Stromal cell of bone marrow (primary cell): ENCODE measurements around the gene KLRC1.
"Not testable (repeated sequence)": the region's sequence is repeated elsewhere in the genome, so short reads cannot be mapped to it uniquely, and the experiment has no call there.

Experiments
- DNase-seq: peaks from one replicate; pipeline ENCODE4 v3.0.0-alpha.2; 2012; ENCODE audit warnings: low read depth

The KLRC1 gene

DNA sequence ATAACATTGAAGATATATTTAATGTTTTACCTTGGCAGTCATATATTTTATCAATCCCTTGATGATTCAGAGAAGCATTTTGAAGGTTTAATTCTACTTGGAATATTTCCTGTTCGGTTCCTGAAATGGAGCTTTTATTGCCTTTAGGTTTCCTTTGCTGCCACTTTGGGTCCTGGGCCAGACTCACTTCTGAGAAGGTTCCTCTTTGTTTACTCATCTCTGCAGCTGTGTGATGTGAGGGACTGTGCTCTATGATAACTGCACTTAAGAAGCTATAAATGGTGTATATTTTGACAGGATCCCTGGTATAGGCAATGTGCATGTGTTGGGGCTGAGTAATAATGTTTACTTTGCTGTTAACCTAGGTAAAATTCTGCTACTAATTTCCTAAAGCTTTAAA is 32.8 kb downstream of the KLRC1 start, which contains the start of gene KLRC3:
Gene KLRC3 (minus strand): TSS at position 262 of the 400 bp plus-strand sequence. CDS start 45 bp downstream, at position 217.
- not testable (repeated sequence) for DNase-seq

DNA sequence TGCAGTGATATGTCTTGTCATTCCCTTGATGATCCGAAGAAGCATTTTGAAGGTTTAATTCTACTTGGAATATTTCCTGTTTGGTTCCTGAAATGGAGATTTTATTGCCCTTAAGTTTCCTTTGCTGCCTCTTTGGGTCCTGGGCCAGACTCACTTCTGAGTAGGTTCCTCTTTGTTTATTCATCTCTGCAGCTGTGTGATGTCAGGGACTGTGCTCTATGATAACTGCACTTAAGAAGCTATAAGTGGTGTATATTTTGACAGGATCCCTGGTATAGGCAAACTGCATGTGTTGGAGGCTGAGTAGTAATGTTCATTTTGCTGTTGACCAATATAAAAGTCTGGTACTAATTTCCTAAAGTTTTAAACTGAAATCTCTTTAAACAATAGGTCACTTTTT is 43.8 kb downstream of the KLRC1 start, which contains the start of gene KLRC4:
Gene KLRC4 (minus strand): TSS at position 366 of the 400 bp plus-strand sequence. CDS start 182 bp downstream, at position 184.
- no peak for DNase-seq

DNA sequence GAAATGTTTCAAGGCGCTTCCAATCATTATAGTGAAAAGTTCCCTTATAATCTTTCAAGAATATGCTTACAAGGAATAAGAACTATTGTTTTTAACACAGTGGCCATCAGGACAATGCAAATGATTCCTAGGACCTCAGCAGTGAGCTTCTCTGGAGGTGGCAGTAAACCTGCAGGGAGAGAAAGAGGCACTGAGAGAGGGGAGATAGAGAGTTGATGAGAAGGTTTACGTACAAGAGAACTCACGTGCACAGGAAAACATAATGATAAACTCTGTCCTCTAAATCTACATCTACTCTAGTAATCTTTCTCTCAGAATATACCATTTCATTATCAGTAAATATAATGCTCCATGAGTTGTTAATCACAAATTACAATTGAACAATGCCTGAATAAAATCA is 44.3 kb downstream of the KLRC1 start:
- DNase-seq: no peak

GRCh38 chr12:10406725-10407124 is 46.5 kb downstream of the KLRC1 start:
- no peak for DNase-seq

GRCh38 chr12:10405294-10405693 is 47.9 kb downstream of the KLRC1 start:
- DNase-seq: no peak

DNA sequence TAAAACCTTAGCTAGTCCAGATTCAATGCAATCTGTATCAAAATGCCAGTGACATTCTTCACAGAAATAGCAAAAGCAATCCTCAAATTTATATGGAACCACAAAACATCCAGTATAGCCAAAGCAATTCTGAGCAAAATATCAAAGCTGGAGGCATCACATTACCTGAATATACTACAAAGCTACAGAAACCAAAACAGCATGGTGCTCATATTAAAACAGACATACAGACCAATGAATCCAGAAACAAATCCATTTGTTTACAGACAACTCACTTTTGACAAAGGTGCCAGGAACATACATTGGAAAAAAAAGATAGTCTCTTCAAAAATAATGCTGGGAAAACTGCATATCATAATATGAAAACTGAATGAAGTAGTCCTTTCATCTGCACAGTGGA is 48.4 kb downstream of the KLRC1 start:
- DNase-seq: no peak

DNA sequence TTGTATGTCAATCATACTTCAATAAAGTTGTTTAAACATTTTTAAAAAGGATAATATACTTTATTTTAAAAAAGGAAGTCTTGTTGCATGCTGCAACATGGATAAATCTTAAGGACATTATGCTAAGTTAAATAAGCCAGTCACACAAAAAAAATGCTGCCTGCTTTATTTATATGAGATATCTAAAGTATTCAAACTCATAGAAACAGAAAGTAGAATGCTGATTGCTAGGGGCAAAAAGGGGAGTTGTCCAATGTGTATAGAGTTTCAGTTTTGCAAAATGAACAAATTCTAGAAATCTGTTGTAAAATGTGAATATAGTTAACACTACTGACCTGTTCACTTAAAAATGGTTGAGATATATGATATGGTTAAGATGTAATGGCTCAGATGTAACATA is 52.3 kb downstream of the KLRC1 start:
- DNase-seq: no peak

GRCh38 chr12:10398168-10398567 is 55.0 kb downstream of the KLRC1 start:
- no peak for DNase-seq

DNA sequence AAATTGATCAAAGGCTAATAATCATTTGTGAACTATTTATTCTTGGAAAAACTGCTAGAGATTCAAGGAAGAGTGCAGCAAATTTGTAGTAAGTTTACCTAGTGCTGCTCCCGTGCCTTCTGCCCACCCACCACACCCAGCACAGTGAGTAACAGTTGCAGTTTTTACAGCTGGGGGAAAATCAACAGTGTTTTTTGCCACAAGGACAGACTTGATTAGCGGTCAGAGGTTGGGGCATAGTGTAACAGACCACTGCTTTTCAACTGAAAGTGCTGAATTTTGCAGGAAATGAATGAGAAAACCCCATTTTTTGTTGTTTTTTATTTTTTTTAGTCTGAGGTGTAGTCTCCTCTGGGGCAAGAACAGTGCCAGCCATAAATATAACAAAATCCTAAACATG is 55.9 kb downstream of the KLRC1 start:
- DNase-seq: no peak

- DNase-seq: not testable (repeated sequence)
Observed at GRCh38 chr12:10396176-10396575, 57.0 kb downstream of the KLRC1 start.
